ENCODE data around the gene HSPB7.
"Not testable (repeated sequence)": the region's sequence is repeated elsewhere in the genome, so short reads cannot be mapped to it uniquely, and the experiment has no call there.

Gene HSPB7

GRCh38 chr1:16048573-16049189, 30.8 kb upstream of the HSPB7 start:
- DNase-seq, result peak in 1 of 2 donors; percentile 16

DNA sequence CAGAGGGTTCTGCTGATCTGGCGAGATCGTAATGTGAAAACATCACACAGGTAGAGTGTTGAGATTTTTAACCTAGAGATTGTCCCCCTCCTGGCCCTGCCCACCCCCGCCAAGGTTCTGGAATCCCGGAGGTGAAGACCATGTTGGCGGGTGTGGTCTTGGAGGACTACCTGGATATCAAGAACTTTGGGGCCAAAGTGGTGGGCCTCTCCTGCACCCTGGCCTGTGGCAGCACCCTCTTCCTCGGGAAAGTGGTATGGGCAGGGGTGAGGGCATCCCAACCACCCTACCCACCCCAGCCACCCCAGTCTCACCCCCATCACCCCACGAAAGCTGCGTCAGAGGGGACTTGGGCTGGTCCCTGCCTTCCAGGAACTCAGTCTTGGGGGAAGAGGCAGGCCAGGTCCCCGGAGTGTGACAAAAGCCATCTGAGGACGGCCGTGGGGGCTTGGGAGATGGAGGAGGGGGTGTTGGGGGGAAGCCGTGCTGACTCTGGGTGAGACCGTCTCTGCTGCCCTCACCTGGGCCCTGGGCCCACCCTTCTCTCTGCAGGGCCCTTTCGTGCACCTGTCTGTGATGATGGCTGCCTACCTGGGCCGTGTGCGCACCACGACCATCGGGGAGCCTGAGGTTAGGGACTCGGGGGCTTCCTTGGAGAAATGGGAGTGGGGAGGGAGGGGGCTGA, 30.1 kb upstream of the HSPB7 start:
- DNase-seq, result no peak

GRCh38 chr1:16046842-16047241, 29.0 kb upstream of the HSPB7 start:
- DNase-seq, result no peak

GRCh38 chr1:16043950-16044349, 26.1 kb upstream of the HSPB7 start:
- DNase-seq, result no peak

GRCh38 chr1:16043521-16043920, 25.7 kb upstream of the HSPB7 start, which contains the start of gene CLCNKB:
TSS of gene CLCNKB (plus strand) at chr1:16043782. CDS start at chr1:16044493, 711 bp downstream.
- no peak for DNase-seq

GRCh38 chr1:16042654-16043053, 24.8 kb upstream of the HSPB7 start:
- DNase-seq, result not testable (repeated sequence)

DNA sequence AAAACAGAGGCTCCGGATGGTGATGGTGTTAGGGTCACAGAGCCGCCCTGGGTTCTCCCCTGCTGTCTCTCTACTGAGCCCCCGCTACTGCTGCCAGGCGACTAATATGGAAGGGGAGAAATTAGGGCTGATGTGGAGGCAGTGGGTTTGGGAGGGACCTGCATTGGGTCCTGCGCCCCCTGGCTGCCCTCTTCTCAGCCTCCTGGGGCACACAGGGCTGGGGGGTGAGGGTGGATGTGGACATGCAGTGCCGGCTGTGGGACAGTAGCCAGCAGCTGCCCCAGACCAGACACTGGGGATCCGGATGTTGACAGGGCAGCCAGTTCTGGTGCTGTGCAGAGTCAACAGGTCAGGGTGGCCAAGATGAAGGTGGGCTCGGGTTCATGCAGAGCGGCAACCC, 24.3 kb upstream of the HSPB7 start:
- no peak for DNase-seq

GRCh38 chr1:16041200-16041599, 23.4 kb upstream of the HSPB7 start:
- DNase-seq, result no peak

- DNase-seq, result not testable (repeated sequence)
Observed at GRCh38 chr1:16039871-16040270, 22.0 kb upstream of the HSPB7 start.

DNA sequence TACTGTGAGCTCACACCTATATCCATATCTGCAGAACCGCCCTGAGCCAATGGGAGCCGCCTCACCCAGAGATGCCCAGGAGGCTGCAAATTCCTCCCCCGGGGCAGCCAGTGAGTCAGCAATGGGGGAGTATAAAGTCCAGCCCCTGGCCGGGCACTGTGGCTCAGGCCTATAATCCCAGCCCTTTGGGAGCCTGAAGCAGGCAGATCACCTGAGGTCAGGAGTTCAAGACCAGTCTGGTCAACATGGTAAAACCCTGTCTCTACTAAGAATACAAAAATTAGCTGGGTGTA, 20.7 kb upstream of the HSPB7 start:
- DNase-seq, result no peak

DNA sequence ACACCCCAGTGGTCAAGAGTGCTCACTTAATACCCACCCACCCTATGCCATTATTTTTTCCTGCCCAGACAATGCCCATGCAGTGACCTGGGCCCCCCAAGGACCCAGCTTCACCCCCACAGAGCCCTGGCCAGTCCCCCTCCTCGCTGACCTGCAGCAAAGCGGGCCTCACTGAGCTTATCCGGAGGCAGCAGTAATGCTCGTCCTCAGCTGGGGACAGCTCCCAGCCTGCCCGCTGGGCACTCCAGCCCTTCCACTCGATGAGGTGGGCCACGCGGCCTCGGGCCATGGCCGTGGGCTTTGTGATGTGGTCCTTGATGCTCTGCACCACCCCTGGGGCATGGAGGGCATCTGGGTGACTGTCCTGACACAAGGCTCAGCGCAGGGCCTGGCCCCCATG, 18.6 kb upstream of the HSPB7 start:
- DNase-seq, result not testable (repeated sequence)

- not testable (repeated sequence) for DNase-seq
Observed at GRCh38 chr1:16033103-16033632, 15.3 kb upstream of the HSPB7 start.

DNA sequence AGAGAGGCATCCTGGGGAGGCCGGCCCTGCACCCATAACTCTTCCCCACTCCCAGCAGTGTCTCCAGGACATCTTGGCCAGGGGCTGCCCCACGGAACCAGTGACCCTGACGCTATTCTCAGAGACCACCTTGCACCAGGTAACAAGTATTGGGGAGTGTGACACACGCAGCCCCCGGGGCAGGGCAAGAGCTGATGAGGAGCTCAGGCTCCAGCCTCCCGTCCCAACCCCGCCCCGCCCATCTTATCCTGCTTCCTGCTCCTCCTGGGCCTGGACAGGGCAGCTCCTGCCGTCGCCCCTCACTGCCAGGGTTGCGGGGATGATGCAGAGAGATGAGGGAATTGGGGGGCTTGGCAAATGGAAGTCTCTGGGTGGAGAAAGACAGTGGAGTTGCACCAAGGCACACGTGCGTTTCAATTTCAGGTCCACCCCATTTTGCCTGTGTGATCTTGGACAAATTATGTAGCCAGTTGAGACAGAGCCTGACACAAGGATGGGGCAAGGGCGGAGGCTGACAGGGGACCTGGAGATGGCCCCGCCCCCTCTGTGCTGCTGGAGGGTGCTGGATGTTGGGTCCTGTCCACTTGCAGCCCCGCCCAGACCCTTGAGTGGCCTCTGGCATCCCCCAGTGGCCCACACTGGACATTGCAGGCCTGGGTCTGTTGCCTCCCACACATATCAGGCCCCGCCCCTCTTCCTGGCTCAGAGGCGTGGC, 14.7 kb upstream of the HSPB7 start:
- peak; percentile 53 to 60 for DNase-seq

DNA sequence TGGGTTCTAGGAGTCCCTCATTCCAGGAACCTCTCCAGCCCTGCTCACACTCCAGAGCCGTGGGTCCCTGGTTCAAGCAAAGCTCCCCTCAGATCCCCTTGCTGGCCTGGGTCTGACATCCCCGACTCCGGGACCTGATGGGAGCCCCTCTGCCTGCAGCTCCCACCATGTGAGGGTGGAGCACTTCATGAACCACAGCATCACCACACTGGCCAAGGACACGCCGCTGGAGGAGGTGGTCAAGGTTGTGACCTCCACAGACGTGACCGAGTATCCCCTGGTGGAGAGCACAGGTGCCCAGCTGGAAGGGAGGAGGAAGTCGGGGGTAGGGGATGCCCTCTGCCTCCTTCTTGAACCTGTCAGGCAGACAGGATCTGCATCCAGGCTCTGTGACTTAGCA, 13.7 kb upstream of the HSPB7 start:
- no peak for DNase-seq

GRCh38 chr1:16029288-16029687, 11.4 kb upstream of the HSPB7 start:
- no peak for DNase-seq

DNA sequence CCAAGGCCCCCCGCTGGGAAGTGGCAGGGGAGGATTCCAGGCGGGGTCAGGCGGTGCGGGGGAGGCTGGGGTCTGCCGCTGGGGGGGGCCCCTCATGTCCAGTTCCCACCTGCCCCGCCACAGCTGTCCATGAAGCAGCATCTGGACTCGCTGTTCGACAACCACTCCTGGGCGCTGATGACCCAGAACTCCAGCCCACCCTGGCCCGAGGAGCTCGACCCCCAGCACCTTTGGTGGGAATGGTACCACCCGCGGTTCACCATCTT, 11.1 kb upstream of the HSPB7 start:
- not testable (repeated sequence) for DNase-seq

- no peak for DNase-seq
Observed at GRCh38 chr1:16028237-16029002, 10.6 kb upstream of the HSPB7 start.

GRCh38 chr1:16026723-16027484, 9.1 kb upstream of the HSPB7 start:
- DNase-seq, result peak in 1 of 2 donors; percentile 28

GRCh38 chr1:16026302-16026701, 8.5 kb upstream of the HSPB7 start:
- not testable (repeated sequence) for DNase-seq

DNA sequence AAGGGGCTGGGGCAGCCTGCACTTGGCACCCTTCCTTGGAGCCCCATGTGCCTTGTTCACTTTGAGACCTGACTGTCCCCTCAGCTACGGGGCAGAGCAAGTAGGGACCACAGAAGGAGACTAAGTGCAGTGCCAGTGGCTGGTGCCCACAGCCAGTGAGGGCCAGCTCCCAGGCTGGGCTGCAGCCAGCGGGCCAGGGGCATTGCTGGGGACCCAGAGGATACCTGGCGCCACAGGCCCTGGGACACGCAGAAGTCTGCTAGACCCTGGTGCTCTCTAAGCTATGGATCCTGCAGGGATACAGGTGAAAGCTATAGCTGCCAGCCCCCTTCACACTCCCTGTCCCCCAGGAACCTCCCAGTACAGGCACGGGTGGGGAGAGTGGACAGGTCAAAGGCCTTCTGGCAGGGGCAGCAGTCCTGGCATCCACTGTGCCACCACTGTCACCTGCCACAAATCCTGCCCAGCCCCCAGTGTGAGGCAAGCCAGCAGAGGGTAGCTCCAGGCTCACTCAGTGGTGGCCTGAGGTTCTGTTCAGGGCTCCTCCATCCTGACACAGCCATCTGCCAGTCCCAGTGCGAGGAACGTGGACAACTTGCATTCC, 5.3 kb upstream of the HSPB7 start:
- no peak for DNase-seq

DNA sequence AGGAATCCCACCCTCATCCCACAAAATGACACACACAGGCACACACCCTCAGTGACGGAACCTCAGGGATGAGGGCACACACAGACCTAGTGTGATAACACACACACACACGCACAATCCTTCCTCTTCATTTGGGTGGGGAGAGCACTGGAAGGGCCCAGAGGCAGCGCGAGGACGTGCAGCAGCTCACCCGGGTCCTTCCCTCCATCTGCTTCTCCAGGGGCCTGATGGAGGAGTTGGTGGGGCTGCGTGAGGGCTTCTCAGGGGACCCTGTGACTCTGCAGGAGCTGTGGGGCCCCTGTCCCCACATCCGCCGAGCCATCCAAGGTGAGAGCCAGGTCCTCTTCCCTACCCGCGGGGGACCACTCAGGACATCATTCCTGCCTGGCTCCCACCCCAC, 4.5 kb upstream of the HSPB7 start:
- no peak for DNase-seq

GRCh38 chr1:16021681-16022080, 3.8 kb upstream of the HSPB7 start, which contains the start of gene CLCNKA:
TSS of gene CLCNKA (plus strand) at chr1:16022036. CDS start at chr1:16022620, 584 bp downstream.
- no peak for DNase-seq
